HG03460 (cell line): ENCODE data around the gene HIPK2.

Experiments used
- ATAC-seq: cut with Tn5 transposase; IDR thresholded peaks from one replicate; pipeline ENCODE4 v1.9.1; 2021; ENCODE audit not compliant: unreplicated experiment

Gene HIPK2

GRCh38 chr7:139718141-139718540, 59.7 kb downstream of the HIPK2 start:
- ATAC-seq: no peak

- no peak for ATAC-seq
Observed at GRCh38 chr7:139716156-139716942, 61.4 kb downstream of the HIPK2 start.

GRCh38 chr7:139715194-139715815, 62.5 kb downstream of the HIPK2 start:
- no peak for ATAC-seq

GRCh38 chr7:139714163-139714901, 63.5 kb downstream of the HIPK2 start:
- peak; percentile 98 for ATAC-seq

- no peak for ATAC-seq
Observed at GRCh38 chr7:139713526-139714162, 64.2 kb downstream of the HIPK2 start.

GRCh38 chr7:139713061-139713460, 64.7 kb downstream of the HIPK2 start:
- ATAC-seq: no peak

- no peak for ATAC-seq
Observed at GRCh38 chr7:139711991-139712743, 65.6 kb downstream of the HIPK2 start.

GRCh38 chr7:139710036-139710435, 67.8 kb downstream of the HIPK2 start:
- no peak for ATAC-seq

- ATAC-seq: no peak
Observed at GRCh38 chr7:139709485-139709884, 68.3 kb downstream of the HIPK2 start.

GRCh38 chr7:139708541-139708940, 69.3 kb downstream of the HIPK2 start:
- peak; percentile 72 for ATAC-seq

- no peak for ATAC-seq
Observed at GRCh38 chr7:139706837-139707236, 71.0 kb downstream of the HIPK2 start.

GRCh38 chr7:139704308-139704879, 73.4 kb downstream of the HIPK2 start:
- ATAC-seq: no peak

GRCh38 chr7:139703487-139704307, 74.1 kb downstream of the HIPK2 start:
- no peak for ATAC-seq

GRCh38 chr7:139702811-139703486, 74.8 kb downstream of the HIPK2 start:
- peak; percentile 50 for ATAC-seq

GRCh38 chr7:139702313-139702731, 75.5 kb downstream of the HIPK2 start:
- no peak for ATAC-seq

GRCh38 chr7:139701908-139702307, 75.9 kb downstream of the HIPK2 start:
- no peak for ATAC-seq

- ATAC-seq: no peak
Observed at GRCh38 chr7:139700505-139701235, 77.1 kb downstream of the HIPK2 start.
